ENCODE measurements around the gene HTT.

- TF ChIP-seq, protein P1, sequence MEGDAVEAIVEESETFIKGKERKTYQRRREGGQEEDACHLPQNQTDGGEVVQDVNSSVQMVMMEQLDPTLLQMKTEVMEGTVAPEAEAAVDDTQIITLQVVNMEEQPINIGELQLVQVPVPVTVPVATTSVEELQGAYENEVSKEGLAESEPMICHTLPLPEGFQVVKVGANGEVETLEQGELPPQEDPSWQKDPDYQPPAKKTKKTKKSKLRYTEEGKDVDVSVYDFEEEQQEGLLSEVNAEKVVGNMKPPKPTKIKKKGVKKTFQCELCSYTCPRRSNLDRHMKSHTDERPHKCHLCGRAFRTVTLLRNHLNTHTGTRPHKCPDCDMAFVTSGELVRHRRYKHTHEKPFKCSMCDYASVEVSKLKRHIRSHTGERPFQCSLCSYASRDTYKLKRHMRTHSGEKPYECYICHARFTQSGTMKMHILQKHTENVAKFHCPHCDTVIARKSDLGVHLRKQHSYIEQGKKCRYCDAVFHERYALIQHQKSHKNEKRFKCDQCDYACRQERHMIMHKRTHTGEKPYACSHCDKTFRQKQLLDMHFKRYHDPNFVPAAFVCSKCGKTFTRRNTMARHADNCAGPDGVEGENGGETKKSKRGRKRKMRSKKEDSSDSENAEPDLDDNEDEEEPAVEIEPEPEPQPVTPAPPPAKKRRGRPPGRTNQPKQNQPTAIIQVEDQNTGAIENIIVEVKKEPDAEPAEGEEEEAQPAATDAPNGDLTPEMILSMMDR (IDR thresholded peaks at IDR 0.05) = no peak
- no peak for TF ChIP-seq POLR2A (IDR thresholded peaks at IDR 0.05)
Measured at GRCh38 chr4:3237266-3237665, 162.8 kb downstream of the HTT start.
